GM19240 (cell line): ENCODE measurements around the gene EML1.

Experiments
- DNase-seq: peaks from one replicate; pipeline ENCODE4 v3.0.0; 2011; ENCODE audit warnings: low spot score; ENCODE audit not compliant: insufficient read length

Gene EML1, protein sequence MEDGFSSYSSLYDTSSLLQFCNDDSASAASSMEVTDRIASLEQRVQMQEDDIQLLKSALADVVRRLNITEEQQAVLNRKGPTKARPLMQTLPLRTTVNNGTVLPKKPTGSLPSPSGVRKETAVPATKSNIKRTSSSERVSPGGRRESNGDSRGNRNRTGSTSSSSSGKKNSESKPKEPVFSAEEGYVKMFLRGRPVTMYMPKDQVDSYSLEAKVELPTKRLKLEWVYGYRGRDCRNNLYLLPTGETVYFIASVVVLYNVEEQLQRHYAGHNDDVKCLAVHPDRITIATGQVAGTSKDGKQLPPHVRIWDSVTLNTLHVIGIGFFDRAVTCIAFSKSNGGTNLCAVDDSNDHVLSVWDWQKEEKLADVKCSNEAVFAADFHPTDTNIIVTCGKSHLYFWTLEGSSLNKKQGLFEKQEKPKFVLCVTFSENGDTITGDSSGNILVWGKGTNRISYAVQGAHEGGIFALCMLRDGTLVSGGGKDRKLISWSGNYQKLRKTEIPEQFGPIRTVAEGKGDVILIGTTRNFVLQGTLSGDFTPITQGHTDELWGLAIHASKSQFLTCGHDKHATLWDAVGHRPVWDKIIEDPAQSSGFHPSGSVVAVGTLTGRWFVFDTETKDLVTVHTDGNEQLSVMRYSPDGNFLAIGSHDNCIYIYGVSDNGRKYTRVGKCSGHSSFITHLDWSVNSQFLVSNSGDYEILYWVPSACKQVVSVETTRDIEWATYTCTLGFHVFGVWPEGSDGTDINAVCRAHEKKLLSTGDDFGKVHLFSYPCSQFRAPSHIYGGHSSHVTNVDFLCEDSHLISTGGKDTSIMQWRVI

GRCh38 chr14:99793213-99794150 lies at the start of gene EML1:
EML1 (plus strand) TSS chr14:99793413; CDS start chr14:99793477, 64 bp downstream.
- peak; percentile 93 for DNase-seq

- no peak for DNase-seq
Measured at GRCh38 chr14:99744199-99744872, 48.9 kb upstream of the EML1 start.

GRCh38 chr14:99744873-99745224 lies 48.4 kb upstream of the EML1 start:
- DNase-seq, result no peak

- DNase-seq, result no peak
Measured at GRCh38 chr14:99745307-99745951, 47.8 kb upstream of the EML1 start.

- no peak for DNase-seq
Measured at GRCh38 chr14:99747167-99747566, 46.0 kb upstream of the EML1 start.

DNA sequence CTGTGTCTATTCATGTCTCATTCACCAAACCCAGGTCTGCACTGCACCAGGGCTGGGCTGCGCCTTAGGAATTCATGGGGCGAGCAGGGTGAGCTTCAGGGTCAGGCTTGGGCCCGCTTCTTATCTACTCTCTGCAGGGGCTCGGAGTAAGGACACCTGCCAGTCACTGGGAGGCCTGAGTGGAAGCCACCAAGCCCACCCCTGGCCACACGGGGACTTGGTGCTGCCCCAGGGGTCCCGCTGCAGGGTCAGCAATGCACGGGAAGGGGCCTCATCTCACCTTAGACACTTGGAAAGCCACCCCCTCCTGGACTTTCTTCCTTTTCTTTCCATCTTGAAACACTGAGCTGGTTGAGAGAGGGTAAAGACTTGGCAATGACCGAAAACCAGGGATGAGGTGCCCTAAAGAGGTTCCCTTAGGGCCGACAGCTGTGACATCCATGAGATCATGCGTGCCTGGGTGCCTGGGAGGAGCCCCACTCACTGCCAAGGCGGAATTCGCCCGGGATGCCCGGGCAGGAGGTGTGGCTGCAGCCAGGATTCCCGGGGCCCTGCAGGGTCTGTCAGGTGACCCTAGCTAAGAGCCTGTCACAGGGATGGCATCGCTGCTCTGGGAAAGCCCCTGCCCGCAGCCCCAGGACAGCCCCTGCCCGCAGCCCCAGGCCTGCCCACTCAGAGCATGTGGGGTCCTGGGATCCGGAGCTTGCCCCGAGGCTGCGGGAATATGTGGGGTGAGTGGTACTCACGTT lies 45.5 kb upstream of the EML1 start:
- no peak for DNase-seq

GRCh38 chr14:99748529-99748928 lies 44.7 kb upstream of the EML1 start:
- DNase-seq, result no peak

- DNase-seq, result no peak
Measured at GRCh38 chr14:99749142-99749541, 44.1 kb upstream of the EML1 start.

- no peak for DNase-seq
Measured at GRCh38 chr14:99749763-99750715, 43.2 kb upstream of the EML1 start.

- DNase-seq, result no peak
Measured at GRCh38 chr14:99750746-99751450, 42.3 kb upstream of the EML1 start.

DNA sequence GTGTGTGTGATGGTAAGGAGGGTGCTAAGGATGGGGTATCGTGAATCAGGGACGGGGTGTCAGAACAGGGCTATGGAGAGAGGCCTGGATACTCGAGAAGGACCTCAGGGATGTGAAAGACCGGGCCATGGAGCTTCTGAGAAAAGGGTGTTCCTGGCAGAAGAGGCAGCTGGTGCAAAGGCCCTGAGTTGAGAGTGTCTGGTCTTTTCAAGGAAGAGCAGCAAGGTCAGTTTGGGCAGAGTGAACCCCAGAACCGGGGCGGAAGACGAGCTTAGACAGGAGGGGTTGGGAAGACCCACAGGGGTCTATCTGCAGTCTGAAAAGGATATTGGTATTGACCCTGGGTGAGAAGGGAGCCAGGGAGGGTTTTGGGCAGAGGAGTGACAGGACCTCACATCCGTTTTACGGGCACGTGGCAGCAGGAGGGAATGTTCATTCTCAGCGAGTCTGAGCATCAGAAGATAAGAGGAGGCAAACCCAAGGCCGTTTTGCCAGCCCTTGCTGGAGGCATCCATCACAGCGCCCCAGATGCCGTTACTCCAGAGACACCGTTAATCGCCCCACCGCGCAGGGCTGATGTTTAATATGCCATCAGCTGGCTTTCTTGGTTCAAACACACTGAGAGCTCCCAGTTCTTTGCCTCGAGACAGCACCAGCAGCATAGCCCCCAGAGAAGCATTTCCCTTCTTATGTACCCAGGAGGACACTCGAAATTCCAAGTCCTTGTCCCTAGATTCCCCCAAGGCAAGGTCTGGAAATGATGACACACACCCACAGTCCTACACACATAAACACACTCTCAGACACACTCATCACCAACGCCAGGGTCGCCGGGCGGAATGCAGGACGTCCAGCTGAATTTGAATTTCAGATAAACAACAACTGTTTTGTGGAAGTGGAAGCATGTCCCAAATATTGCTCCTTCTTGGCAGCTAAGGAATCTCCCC lies 41.4 kb upstream of the EML1 start:
- no peak for DNase-seq

DNA sequence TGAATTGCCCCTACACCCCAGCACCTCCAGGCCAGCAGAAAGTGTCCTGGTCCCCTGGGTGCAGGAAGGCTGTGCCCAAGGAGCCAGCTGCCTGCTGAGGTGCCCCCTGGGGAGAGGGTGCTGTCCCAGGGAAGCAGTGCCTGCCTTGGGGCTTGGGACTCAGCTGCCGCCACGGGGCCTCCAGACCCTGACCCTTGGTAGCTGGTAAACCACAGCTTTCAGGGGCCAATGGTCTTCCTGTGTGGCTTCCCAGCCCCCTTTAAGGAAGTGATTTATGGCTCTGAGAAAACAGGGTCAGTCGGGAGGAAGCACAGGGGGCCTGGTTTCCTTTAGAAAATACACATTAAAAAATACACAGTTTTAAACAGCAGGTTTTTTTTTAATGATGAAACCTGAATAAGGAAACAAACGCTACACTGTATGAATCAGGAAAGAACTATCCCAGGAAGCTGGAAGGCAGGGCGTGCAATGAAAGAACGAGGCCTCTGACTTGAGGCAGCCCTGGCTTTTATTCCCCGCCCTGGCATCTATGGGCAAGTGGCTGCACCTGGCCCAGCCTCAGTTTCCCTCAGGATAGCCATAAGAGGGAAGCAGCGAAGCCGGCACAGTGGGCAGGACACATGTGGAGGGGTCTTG lies 40.6 kb upstream of the EML1 start:
- DNase-seq, result no peak

DNA sequence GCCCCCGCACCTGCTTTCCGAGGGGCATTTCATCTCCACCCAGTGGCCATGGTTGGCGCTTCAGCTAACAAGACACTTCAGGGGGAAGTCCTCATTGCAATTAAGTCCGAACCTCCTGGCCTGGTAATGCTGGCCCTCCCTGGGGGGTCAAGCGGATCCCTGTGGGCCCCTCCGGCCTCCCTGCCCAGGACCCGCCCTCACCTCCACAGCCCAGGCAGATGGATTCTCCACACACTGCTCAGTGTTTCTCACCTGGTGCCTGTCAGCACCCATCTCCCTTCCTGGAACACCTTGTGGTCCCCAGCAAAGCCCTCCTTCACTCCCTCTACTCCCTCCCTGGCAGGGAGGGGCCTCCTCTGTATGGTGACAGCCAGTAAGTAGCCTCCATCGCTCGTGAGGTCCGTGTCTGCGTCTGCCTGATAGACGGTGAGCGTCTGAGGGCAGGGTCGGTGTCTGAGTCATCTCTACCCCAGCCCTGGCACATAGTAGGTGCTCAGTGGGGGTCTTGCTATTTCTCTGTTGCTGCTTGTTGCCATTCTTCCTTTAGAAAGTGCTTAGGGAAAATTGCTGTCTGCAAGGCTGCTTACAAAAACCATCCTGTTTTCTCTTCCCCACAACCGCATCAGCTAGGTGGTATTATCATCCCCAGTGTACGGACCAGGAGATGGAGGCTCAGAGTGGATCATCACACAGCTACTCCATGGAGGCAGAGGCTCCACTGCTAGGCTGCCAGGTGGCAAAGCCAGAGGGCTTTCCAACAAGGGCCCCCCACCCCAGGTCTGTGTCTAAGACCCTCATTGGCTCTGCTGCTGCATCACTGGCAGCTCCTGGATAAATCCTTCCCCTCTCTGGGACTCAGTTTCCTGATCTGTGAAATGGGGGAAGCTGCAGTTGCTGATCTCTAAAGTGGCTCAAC lies 39.7 kb upstream of the EML1 start:
- DNase-seq, result no peak

- DNase-seq, result no peak
Measured at GRCh38 chr14:99754141-99755067, 38.8 kb upstream of the EML1 start.
